ENCODE measurements around the gene AFDN.

The AFDN gene

DNA sequence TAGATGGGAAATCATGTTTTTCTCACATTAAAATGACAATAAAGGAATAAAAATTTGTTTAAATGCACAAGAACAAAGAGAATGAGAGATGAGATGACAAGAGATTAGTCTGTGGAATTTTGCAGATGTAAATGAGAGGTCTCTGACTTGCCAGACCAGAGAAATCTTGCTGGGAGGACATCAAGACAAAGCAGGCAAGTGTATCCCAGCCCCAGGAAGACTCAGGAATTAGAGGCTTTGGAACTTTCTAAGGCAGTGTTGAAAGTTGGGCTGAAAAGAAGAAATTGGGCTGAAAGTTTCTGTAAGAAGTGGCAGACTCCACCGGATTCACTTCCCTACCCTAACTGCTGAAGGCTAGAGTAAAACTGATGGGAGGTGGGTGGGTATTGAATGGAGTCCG, 54.6 kb downstream of the AFDN start:
- DNase-seq: no peak

DNA sequence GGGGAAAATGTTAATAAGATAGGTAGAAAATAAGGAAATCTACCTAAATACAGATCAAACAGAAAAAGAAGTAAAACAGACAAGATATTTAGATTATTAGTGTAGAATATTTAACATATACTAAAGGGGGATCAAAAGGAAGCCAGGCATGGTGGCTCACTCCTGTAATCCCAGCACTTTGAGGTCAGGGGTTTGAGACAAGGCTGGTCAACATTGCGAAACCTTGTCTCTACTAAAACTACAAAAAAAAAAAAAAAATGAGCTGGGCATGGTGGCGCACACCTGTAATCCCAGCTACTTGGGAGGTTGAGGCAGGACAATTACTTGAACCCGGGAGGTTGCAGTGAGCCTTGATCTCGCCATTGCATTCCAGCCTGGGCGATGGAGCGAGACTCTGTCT, 55.5 kb downstream of the AFDN start:
- no peak for DNase-seq

- DNase-seq: no peak
Measured at GRCh38 chr6:167888098-167888497, 61.4 kb downstream of the AFDN start.

DNA sequence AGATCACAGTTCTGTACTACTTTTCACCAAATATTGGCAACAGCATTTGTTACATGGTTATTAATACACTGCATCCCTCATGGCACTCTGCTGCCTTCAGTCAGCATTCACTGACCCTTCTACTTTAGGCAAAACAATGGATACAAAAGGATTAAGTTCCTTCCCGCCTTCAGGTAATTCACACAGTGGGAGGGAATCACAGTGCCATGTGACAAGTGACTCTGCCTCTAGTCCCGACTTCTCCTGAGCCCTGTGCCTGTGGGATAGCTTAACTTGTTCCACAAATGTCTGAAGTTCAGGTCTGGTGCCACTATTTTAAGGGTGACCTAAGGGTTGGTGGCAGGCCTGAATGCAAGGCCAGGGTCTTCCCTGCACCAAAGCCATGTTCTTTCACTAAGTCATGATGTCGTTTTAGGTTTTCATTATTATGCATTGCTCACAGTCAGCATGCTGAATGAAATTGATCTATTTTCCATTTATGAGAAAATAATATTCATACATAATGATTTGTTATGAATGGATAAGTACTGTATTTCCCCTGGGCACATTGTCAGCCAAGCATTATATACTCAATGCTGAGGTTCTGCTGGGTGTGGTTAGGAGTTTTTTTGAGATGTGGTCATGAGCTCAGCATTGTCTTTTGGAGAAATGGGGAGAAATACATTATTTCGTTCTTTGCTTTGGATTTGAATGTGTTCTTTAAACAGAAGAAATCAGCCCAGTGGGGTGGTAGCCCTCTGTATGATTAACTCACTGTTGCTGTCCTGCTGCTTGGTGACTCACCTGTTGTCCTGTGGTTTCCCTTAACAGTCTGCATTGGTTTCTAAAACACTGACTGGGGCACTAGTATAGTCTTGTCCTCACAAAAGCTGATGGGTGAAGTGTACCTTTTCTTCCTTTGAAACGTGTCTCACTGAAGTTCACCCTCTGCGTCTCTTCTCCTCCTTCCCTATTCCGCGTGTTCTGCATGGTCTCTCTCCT, 66.4 kb downstream of the AFDN start:
- peak; percentile 78 for DNase-seq

DNA sequence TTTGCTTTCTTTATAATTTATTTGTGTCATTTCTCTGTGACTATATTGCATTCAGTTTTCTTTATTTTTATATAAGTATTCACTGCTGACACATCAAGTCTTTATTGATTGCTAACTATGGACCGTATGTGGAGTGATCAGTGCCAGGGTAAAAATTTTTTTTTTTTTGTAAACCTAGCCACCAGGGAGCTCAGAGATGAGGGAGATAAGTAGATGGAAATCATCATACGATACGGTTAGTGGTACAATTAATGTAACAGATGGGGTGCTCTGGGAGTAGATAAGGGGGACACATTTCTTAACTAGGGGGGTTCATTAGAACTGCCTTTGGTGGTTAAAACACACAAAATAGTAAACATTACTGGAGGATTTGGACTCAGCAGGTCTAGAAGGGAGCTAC, 68.3 kb downstream of the AFDN start:
- no peak for DNase-seq

DNA sequence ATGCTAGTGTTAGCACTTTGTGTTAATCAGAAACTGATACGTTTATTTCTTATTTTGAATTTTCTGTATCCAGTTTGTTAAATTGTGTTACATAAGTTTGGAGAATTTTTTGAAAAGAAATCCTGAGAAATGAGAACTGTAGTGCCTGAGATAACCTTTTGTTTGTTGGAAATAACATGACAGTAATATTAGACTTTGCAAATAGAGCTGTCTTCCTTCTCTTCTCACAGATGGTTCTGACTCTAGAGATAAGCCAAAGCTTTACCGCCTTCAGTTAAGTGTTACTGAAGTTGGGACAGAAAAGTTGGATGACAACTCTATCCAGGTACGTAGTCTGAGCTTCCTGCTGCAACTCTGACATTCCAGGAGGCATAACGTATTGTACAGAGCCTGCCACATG, 69.9 kb downstream of the AFDN start:
- DNase-seq: no peak

DNA sequence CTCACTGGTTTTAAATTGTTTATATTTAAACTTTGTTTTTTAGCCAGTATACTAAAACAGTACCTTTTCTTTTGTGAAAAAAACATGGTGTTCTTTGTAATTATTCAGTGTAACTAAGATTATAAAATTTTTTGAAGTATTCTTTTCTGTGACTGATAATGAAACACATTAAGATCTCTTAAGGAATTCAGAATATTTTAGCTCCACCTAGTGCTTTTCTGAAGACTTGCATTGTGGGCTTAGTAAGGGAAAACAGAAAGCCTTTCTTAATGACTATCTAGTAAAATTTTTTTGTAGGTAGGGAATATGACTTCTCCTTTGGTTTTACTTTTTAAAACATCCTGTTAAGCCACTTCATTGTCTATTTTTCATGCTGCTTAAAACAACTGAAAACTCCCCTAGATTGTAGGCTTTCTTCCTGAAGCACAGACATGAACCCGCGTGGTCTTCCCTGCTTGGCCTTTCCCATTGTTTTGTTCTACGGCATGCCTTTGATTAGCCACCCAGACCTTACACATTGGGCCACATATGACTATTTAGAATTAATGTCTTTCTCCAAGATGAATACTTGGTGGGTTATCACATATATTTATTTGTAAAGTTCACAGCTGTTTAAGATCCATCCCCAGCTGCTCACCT, 72.1 kb downstream of the AFDN start:
- DNase-seq: peak; percentile 62

- no peak for DNase-seq
Measured at GRCh38 chr6:167904791-167905190, 78.1 kb downstream of the AFDN start.

GRCh38 chr6:167906899-167907298, 80.2 kb downstream of the AFDN start:
- DNase-seq: peak; percentile 37

- peak; percentile 14 for DNase-seq
Measured at GRCh38 chr6:167907837-167908681, 81.3 kb downstream of the AFDN start.

- no peak for DNase-seq
Measured at GRCh38 chr6:167910007-167910406, 83.3 kb downstream of the AFDN start.

GRCh38 chr6:167910652-167911051, 83.9 kb downstream of the AFDN start:
- DNase-seq: no peak

GRCh38 chr6:167912494-167912893, 85.8 kb downstream of the AFDN start:
- no peak for DNase-seq

DNA sequence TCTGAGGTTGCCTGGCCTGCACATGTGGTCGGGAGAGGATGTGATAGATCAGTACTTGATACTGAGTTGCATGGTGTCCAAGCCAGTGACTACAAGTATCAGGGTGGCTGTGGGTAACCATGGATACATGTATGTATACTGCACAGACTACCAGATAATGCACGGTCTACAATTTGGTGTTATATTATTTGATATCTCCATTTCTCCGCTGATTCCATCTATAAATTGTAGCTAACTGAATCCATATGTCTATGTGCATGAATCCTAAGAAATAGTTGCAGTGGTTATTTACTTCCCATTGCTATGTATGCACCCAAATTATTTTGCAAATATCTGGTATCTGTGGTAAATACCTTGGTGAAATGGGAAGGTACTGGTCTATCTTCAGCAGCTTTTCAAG, 87.0 kb downstream of the AFDN start:
- no peak for DNase-seq

- no peak for DNase-seq
Measured at GRCh38 chr6:167915139-167915538, 88.4 kb downstream of the AFDN start.

DNA sequence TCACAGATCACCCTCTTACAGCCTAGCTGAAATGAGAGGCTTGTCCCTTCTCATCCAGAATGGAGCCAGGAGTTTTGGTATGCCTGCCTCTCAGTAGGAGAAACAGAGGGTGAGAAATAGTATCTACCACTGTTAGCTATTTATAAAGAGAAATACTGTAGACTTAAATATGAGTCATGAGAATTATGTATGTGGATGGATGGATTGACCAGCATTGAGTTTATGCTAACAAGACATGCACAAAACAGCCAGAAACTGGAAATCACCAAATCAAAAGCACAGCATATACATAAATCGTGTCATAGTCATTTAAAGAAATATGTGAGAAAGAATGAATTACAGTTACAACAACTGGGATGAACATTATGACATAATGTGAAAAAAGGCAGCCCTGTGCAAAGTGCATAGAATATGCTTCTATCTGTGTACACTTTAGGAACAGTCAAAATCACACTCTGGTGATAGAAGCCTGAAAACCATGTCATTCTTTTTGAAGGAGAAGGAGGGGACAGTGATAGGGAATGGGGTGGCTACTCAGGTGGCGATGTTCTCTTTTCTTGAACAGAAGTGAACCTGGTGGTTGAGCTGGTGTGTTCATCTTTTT, 90.9 kb downstream of the AFDN start:
- DNase-seq: no peak

DNA sequence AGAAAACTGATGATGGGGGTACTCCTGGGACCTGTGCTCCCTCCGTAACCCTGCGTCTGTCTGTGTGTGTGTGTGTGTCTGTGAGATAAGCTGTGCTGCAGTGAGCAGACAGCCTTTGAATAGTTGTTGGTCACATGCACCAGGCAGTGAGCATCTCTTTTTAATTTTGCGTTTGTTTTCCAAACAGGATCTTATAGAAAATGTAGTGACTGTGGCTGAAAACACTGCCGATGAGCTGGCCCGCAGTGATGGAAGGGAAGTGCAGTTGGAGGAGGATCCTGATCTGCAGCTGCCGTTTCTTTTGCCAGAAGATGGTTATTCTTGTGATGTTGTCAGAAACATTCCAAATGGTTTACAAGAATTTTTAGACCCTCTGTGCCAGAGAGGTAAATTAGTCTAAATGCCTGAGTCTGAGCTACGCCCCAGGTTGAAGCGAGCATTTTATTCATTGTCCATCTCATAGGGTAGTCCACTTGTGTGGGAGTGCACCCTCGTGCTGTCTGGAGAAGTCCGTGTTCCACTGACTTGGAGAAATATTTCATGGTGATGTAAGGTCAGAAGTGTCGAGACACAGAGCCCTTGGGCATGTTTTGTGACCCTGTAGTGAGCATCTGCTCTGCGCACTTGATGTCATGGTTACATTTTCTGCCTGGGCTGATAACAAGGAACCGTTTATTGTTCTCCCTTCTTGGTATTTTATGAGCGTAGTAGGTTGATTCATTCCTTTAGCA, 92.0 kb downstream of the AFDN start:
- DNase-seq: no peak

- DNase-seq: no peak
Measured at GRCh38 chr6:167919349-167919748, 92.6 kb downstream of the AFDN start.

- DNase-seq: no peak
Measured at GRCh38 chr6:167920165-167920564, 93.5 kb downstream of the AFDN start.

- no peak for DNase-seq
Measured at GRCh38 chr6:167921831-167922230, 95.1 kb downstream of the AFDN start.

- peak; percentile 83 for DNase-seq
Measured at GRCh38 chr6:167925026-167925425, 98.3 kb downstream of the AFDN start.

DNA sequence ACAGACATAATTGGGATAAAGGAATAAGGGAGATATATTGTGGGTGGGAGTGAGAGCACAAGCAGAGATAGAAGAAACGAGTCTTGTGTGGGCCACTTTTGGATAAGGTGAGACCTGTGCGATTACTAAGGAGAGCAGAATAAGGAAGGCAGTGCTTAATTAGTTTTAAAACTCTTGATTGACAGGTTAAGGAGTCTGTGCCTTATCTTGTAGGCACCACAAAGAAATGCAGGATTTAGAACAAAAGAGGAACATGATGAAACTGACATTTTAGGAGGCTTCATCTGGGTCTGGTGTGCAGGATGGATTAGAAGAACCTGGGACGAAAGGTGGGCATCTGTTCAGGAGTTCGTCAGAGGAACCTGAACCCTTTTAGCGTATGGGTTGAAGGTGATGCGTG, 100.5 kb downstream of the AFDN start:
- no peak for DNase-seq

Measured in kidney glomerular epithelial cell (primary cell).